ENCODE results near the gene NPSR1.

The NPSR1 gene

GRCh38 chr7:34709771-34710170, 51.8 kb downstream of the NPSR1 start:
- DNase-seq (ENCODE audit: low read depth, low spot score) = no peak
- no peak overlapping the region for H3K4me3 ChIP-seq (ENCODE audit: low read depth, low read length)
- ChIA-PET CTCF (no interaction called here), POLR2A (no interaction called here)
- TF ChIP-seq CTCF (IDR thresholded peaks at IDR 0.05; ENCODE audit: insufficient read depth, low read length, missing control alignments) = no peak

GRCh38 chr7:34718867-34719266, 60.8 kb downstream of the NPSR1 start:
- ChIA-PET POLR2A (no interaction called here), CTCF (no interaction called here)
- H3K4me3 ChIP-seq (ENCODE audit: low read depth, low read length) = no peak overlapping the region
- no peak for DNase-seq (ENCODE audit: low read depth, low spot score)
- no peak for TF ChIP-seq CTCF (IDR thresholded peaks at IDR 0.05; ENCODE audit: insufficient read depth, low read length, missing control alignments)

GRCh38 chr7:34719636-34720035, 61.6 kb downstream of the NPSR1 start:
- CTCF ChIA-PET = no interaction called here
- POLR2A ChIA-PET = no interaction called here
- no peak for TF ChIP-seq CTCF (IDR thresholded peaks at IDR 0.05; ENCODE audit: insufficient read depth, low read length, missing control alignments)
- H3K4me3 ChIP-seq (ENCODE audit: low read depth, low read length) = no peak overlapping the region
- no peak for DNase-seq (ENCODE audit: low read depth, low spot score)

GRCh38 chr7:34720289-34720688, 62.3 kb downstream of the NPSR1 start:
- TF ChIP-seq CTCF (IDR thresholded peaks at IDR 0.05; ENCODE audit: insufficient read depth, low read length, missing control alignments) = no peak
- no peak overlapping the region for H3K4me3 ChIP-seq (ENCODE audit: low read depth, low read length)
- no peak for DNase-seq (ENCODE audit: low read depth, low spot score)
- POLR2A ChIA-PET = no interaction called here
- CTCF ChIA-PET = no interaction called here

GRCh38 chr7:34723338-34723737, 65.3 kb downstream of the NPSR1 start:
- no peak overlapping the region for H3K4me3 ChIP-seq (ENCODE audit: low read depth, low read length)
- CTCF ChIA-PET = no interaction called here
- TF ChIP-seq CTCF (IDR thresholded peaks at IDR 0.05; ENCODE audit: insufficient read depth, low read length, missing control alignments) = no peak
- POLR2A ChIA-PET = no interaction called here
- DNase-seq (ENCODE audit: low read depth, low spot score) = no peak

- CTCF ChIA-PET = no interaction called here
- DNase-seq (ENCODE audit: low read depth, low spot score) = no peak
- POLR2A ChIA-PET = no interaction called here
- no peak for TF ChIP-seq CTCF (IDR thresholded peaks at IDR 0.05; ENCODE audit: insufficient read depth, low read length, missing control alignments)
- no peak overlapping the region for H3K4me3 ChIP-seq (ENCODE audit: low read depth, low read length)
Measured at GRCh38 chr7:34723866-34724490, 66.0 kb downstream of the NPSR1 start.

Measured in AG04449 (cell line).